GM21360 (cell line): ENCODE data around the gene OR4X2.
"Not testable (repeated sequence)": the region's sequence is repeated elsewhere in the genome, so short reads cannot be mapped to it uniquely, and the experiment has no call there.

Source experiments
- ATAC-seq: cut with Tn5 transposase; IDR thresholded peaks from one replicate; pipeline ENCODE4 v1.9.1; 2021; ENCODE audit warnings: mild to moderate bottlenecking, moderate library complexity; ENCODE audit not compliant: unreplicated experiment

The OR4X2 gene, protein sequence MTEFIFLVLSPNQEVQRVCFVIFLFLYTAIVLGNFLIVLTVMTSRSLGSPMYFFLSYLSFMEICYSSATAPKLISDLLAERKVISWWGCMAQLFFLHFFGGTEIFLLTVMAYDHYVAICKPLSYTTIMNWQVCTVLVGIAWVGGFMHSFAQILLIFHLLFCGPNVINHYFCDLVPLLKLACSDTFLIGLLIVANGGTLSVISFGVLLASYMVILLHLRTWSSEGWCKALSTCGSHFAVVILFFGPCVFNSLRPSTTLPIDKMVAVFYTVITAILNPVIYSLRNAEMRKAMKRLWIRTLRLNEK

DNA sequence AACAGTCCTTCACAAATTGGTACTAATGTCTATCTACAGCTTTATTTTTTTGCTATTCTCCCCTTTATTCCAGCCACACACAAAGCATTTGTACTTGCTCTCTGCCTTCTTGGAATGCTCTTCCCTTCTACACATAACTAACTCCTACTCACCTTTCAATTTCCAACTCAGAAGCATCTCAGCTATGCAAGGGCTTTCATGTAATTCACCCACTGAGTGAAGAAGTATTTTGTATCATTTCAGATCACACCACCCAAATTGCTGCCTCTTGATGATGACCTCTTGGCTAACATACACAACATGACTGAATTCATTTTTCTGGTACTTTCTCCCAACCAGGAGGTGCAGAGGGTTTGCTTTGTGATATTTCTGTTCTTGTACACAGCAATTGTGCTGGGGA lies at the start of gene OR4X2:
Gene OR4X2 (plus strand): TSS at position 301 of the 400 bp plus-strand sequence. CDS start 0 bp downstream, at position 301.
- ATAC-seq, result no peak

DNA sequence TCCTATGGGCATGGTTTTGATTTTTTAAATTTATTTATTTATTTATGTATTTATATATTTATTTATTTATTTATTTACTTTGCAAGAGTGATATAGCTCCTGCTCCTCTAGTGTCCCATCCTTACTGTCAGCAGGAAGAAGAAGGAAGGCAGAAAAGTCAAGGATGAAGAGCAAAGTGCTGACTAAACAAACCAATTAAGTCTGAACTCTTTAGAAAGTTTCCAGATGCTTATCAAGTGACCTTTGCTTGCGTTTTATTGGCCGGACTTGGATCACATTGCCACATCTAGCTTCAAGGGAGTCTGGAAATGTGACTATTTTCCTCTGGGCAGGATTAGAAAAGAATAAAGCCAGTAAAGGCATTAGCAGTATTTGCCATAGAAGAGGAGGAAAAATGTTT lies 37.0 kb upstream of the OR4X2 start:
- ATAC-seq, result no peak

DNA sequence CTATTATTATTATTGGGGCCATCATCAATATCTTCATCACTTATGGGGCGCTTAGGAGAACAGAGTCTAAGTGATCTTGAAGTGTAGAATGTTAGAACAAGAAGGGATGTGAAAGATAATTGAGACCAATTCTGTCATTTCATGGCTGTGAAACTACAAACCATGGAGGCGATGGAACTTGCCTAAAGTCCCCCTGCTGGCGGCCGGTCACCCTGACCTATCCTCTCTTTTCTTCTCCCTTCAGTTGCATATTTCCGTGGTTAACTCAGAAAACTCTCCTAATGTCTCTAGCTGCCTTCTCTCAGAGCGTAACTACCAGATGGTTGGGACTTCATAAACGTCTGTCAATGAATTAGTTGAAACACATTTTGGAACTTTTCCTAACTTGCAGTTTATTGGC lies 34.9 kb upstream of the OR4X2 start:
- ATAC-seq, result no peak

DNA sequence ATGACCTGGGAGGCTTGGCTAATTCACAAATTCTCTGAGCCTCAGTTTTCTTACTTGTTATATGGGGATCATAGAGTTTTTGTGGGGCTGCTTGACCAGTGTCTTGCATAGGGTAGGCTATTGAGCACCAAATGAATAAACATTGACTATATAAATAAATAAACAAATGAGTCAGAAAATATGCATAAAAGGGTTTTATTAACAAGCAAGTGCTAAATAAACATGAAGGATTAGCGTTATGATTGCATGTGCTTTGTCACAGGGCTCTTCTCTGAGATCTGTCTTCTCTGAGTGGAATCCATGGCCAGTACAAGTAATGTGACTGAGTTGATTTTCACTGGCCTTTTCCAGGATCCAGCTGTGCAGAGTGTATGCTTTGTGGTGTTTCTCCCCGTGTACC lies 28.4 kb upstream of the OR4X2 start, which contains the start of gene OR4B1:
Gene OR4B1 (plus strand): TSS at position 301 of the 400 bp plus-strand sequence. CDS start 0 bp downstream, at position 301.
- no peak for ATAC-seq

DNA sequence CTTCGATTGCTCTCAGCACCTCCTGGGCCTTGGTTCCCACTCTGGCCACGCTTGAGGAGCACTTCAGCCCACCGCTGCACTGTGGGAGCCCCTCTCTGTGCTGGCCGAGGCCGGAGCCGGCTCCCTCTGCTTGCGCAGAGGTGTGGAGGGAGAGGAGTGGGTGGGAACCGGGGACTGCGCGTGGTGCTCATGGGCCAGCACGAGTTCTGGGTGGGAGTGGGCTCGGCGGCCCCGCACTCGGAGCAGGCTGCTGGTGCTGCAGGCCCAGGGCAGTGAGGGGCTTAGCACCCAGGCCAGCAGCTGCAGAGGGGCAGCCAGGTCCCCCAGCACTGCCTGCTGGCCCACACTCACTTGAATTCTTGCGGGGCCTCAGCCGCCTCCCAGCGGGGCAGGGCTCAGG lies 16.1 kb upstream of the OR4X2 start:
- no peak for ATAC-seq

DNA sequence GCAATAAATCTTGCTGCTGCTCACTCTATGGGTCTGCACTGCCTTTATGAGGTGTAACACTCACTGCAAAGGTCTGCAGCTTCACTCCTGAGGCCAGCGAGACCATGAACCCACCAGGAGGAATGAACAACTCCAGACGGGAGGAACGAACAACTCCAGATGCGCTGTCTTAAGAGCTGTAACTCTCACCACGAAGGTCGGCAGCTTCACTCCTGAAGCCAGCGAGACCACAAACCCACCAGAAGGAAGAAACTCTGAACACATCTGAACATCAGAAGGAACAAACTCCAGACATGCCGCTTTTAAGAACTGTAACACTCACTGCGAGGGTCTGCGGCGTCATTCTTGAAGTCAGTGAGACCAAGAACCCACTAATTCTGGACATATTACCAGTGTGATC lies 14.8 kb upstream of the OR4X2 start:
- ATAC-seq, result not testable (repeated sequence)

DNA sequence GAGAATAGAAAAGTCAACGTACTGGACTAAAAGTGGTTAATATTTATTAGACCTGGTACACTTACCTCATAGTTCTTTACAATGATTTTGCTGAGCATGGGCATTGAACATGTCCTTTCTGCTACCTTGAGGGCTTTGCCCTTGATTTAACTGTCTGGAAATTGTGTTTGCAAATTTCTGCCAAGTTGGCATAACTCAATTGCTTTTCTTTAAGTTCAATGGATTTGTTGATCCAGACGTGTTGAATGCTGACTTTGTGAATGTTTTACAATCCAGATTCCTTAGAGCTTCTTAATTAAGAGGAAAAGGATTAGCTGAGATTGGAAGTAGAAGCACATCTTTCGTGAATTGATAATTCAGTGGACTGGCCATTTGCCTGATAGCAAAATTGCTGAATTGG lies 7.2 kb upstream of the OR4X2 start:
- no peak for ATAC-seq

DNA sequence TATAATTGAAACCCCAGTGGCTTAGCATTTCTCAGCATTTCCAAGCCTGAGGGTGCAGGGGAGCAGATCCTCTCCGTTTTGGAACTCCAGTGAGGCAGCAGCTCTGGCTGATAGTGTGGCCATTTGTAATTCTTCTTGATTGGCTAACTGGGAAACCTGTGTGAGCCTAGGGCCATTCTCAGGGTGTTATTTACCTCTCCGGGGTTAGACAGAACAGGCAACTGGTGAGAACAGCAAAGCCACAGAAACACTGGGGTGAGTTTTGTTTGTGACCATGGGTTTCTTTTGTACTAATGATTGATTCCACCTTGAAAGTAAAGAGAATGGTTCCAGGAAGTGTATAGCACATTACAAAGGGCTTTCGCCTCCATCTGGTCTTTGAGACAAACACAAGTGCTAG lies 2.4 kb upstream of the OR4X2 start:
- ATAC-seq, result no peak

DNA sequence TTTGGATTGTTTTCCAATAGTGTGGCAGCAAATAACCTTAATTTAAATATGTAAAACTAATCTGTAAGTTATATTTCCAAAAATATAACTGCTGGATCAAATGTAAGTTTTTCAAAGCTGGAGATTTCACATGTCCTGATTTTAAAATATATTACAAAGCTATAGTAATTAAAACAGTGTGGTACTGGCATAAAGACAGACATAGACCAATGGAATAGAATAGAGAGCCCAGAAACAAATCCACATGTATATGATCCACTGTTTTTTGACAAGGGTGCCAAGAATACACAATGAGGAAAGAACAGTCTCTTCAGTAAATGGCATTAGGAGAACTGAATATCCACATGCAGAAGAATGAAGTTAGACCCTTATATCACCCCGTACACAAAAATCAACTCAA lies 4.0 kb downstream of the OR4X2 start:
- no peak for ATAC-seq

DNA sequence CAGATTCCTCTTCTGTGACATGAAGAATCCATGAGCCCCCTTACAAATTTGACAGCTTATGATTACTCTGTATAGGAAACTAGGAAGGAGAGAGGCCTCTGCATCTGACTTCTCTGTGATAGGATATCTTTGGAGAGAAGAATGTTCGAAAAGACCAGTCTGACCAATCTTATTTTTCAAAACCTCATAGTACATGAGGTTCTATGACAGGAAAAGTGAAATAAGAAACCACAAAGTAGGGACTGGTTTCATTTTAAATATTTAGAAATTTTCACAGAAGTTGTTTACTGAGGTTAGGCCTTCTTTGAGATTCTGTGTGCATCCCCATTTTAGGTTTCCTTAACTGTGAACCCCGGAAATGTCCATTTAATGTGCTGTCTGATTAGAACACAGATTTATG lies 16.7 kb downstream of the OR4X2 start:
- ATAC-seq, result no peak

DNA sequence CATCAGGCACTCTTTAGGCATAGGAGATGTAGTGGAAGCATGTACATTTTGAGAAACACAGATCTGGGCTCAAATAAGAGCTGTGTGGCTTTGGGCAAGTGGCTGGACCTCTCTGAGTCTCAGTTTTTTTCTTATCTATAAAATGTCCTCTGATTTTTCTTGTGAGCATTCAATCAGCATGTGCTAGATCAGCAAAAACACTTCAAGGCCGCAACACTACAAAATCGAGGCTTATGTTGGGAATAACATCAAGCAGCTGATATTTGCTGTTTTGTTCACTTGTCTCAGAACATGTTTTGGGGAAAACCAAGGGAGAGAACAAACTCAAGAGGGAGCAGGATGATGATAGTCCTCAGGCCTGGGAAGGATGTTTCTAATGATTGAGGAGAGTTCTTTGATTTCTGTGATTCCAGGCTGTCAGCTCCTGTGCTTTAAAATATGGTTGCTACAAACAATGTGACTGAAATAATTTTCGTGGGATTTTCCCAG lies 18.6 kb downstream of the OR4X2 start, which contains the start of gene OR4X1:
Gene OR4X1 (plus strand): TSS at position 439 of the 489 bp plus-strand sequence. CDS start 0 bp downstream, at position 439.
- ATAC-seq, result no peak

DNA sequence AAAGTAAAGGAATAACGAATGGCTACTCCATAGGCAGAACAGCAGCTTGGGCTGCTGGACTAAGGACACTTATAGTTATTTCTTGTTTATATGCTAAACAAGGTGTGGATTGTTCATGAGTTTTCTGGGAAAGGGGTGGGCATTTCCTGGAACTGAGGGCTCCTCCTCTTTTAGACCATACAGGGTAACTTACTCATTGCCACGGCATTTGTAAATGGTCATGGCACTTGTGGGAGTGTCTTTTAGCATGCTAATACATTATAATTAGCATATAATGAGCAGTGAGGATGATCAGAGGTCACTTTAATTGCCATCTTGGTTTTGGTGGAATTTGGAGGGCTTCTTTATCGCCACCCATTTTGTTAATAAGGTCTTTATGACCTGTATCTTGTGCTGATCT lies 25.7 kb downstream of the OR4X2 start:
- ATAC-seq, result no peak

DNA sequence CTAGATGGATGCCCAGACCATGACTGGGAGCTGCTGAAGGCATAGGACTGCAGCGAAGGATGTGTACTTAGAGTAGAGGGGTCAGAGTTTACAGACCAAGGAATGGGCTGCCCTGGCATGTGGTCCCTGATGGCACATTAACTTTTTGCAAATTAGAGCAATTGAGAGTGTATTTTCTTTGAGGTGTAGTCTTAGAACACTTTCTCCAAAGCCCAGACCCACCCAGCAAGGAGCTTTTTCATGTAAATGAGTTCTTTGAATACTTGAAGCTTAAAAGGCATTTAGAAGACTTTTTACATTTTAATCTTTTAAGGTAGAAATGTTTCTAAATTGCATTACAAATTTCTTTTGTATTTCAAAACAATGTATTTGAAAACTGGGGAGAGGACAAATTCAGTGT lies 27.7 kb downstream of the OR4X2 start:
- ATAC-seq, result no peak
